GM19372 (cell line): ENCODE measurements around the gene CFAP90.

Experiments used
- ATAC-seq: cut with Tn5 transposase; IDR thresholded peaks from one replicate; pipeline ENCODE4 v1.9.1; 2021; ENCODE audit warnings: mild to moderate bottlenecking, low read depth, moderate library complexity; ENCODE audit not compliant: unreplicated experiment

The CFAP90 gene

DNA sequence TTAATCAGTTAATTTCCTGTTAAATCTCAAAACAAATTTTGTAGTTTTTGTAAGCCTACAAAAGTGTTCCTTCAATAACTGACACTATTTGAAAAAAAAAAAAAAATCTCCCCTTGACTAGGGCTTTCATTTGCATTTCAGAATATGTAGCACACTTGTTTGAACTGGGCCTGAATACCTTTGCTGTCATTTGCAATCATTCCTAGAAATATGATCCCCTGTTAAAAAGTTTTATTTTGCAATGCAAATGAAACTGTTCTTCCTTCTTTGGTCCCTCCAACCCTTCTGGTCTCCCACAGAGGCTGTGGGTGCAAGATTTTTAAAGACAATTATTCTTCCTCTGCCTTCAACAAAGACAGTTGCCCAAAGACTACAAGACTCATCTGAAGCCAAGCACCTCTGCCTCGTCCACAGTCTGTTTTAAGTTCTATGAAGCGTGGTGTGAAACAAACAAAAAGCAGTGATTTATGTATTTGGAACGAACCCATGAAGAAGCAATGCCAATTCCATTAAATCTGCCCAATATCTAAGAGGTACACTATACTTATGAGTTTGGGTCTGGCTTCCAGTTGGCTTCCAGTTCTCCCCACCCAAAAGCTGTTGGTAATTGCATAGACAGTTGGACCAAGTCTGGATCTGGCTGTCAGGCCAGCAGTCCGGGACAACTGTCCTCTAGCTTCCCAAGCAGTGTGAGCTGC lies 66.1 kb downstream of the CFAP90 start:
- no peak for ATAC-seq

DNA sequence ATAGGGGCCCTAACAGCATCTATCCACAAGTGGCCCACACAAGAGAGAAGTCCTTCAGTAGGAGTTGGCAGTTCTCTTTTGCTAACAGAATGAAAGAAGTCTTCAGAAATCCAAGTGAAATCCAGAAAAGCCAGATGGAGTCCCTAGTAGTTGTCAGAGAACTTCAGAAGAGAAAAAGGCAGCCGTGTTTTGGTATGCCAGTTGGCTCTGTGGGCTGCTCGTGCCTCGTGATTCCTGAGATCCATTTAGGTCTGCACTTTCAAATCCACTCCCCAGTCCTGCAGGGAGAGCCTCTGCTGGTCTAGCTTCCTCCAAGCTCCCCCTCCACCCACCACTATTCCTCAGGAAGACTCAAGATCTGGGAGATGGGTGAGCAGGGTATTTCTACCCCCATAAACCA lies 69.0 kb downstream of the CFAP90 start:
- no peak for ATAC-seq
